ENCODE data around the gene MARCHF5. TPM values are rescaled to one million over a fixed set of nuclear protein-coding genes. Genes with fewer than 3 reads are reported as not detected.

Gene MARCHF5
- total and polyA plus RNA-seq, 2 donors (not counting 1 experiment from before 2014, with no cell fraction given), result 7.2 to 25.9 TPM

DNA sequence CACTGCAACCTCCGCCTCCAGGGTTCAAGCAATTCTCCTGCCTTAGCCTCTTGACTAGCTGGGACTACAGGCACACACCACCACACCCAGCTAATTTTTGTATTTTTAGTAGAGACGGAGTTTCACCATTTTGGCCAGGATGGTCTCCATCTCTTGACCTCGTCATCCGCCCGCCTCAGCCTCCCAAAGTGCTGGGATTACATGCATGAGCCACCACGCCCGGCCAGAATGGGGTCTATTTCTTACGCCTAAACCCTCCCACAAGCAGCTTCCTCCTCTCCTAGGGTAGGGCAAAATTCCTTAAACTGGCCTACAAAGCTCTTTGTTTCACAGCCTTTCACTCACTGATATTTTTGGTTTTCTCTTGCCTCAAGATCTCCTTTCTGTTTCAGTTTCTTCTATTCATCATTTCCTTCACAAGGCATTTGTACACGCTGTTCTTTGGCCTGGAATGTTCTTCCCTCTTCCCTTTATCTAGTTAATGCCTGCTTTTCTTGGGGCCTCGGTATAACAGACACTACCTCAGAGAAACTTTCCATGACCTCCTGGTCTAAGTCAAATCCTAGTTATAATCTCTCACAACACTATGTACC lies 6.8 kb upstream of the MARCHF5 start:
- Mint-ChIP-seq H3K27ac (peak overlapping the region; percentile 2), H3K27me3 (no peaks in the 10 kb centered on the region), H3K9me3 (ENCODE audit: insufficient read depth) (no peaks in the 10 kb centered on the region), H3K4me3 (peak overlapping the region; percentile 9), H3K4me1 (peaks cover 13% of the 10 kb centered on the region)
- no peak for ATAC-seq (ENCODE audit: low read depth)
- Histone ChIP-seq H3K9me3 (ENCODE audit: control extremely low read depth in 1 of 3, control insufficient read depth in 2 of 3, insufficient read depth in 1 of 3, low read length in 2 of 3) (no peaks in the 10 kb centered on the region), H3K4me1 (ENCODE audit: control insufficient read depth in 2 of 2, insufficient read depth in 2 of 2, low read length in 2 of 2) (peaks cover 5 to 12% of the 10 kb centered on the region in 2 donors), H3K27me3 (replicated peaks in 1 of 4; ENCODE audit: control extremely low read depth in 1 of 4, control insufficient read depth in 3 of 4, insufficient read depth in 4 of 4, low read length in 3 of 4) (no peaks in the 10 kb centered on the region), H4K20me1 (ENCODE audit: control insufficient read depth, insufficient read depth, low read length, poor library complexity, severe bottlenecking) (no peaks in the 10 kb centered on the region), H3K36me3 (replicated peaks in 1 of 2; ENCODE audit: control extremely low read depth in 1 of 2, control insufficient read depth in 1 of 2, extremely low read depth in 1 of 2, insufficient read depth in 2 of 2, low read length in 1 of 2) (no peaks in the 10 kb centered on the region), H2AFZ (ENCODE audit: insufficient read depth, low read depth, low read length, poor library complexity, severe bottlenecking) (peak overlapping the region; percentile 67), H3K4me2 (replicated peaks; ENCODE audit: low read depth, low read length, poor library complexity, severe bottlenecking) (peak overlapping the region; percentile 57), H3K27ac (ENCODE audit: low read length in 2 of 2) (peak overlapping the region; percentile 22 to 38), H3K4me3 (ENCODE audit: control extremely low read depth in 1 of 5, extremely low read depth in 1 of 5, insufficient read depth in 1 of 5, low read depth in 2 of 5, low read length in 4 of 5) (peak overlapping the region in 2 of 5 experiments; percentile 6 to 36), H3K79me2 (ENCODE audit: control insufficient read depth, insufficient read depth, low read length) (peaks cover 58% of the 10 kb centered on the region), H3K9ac (ENCODE audit: low read length) (no peak overlapping the region)
- 63% methylated on average over 7 of the region's 10 CpGs for WGBS (ENCODE audit: insufficient coverage)
- CTCF ChIA-PET, result no interaction called here
- intact Hi-C loops (cut with micrococcal nuclease), result no loop called here
- peak; percentile 33 for DNase-seq
- POLR2A ChIA-PET, result no interaction called here
- no peak for TF ChIP-seq EZH2 (IDR thresholded peaks at IDR 0.05; ENCODE audit: borderline replicate concordance, insufficient read depth, low read depth, low read length, poor library complexity, severe bottlenecking)

DNA sequence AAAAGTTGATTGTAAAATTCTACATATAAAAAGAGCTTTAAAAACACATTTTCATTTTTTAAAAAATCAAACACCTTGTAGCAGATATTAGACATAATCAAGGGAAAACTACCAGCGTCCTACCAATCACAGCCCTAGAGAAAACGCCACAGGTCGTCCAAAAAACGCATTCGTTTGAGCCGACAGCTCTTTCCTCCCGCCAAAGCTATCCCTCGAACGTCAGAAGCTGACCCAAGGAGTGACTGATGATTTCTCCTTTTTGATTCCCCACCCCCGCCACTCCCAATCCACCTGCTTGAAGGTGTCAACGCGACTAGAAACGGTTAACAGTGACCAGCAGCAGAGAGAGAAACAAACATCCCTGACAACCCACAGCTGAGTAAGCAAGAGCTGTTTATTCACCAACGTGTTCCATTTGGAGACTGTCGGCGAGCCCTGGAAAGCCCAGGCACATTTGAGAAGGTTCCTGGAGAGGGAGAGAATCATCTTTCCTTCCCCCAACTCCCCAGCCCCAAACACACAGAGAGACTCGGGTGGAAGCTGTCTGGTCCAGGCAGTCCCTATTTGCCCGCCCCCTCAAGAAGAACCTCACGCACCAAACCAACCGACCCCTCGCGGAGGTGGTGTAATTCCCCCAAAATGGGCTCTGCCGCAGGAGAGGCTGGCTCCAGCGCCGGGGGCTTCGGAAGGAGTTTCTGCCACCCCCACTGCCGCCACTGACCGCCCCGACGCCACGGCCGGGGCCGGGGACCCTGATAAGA lies 711 bp upstream of the MARCHF5 start:
- H4K20me1 ChIP-seq (ENCODE audit: control insufficient read depth, insufficient read depth, low read length, poor library complexity, severe bottlenecking), result peaks cover 6% of the 10 kb centered on the region
- H3K9me3 ChIP-seq (ENCODE audit: control extremely low read depth in 1 of 3, control insufficient read depth in 2 of 3, insufficient read depth in 1 of 3, low read length in 2 of 3), result no peaks in the 10 kb centered on the region
- H3K4me2 ChIP-seq (replicated peaks; ENCODE audit: low read depth, low read length, poor library complexity, severe bottlenecking), result peak overlapping the region; percentile 98
- peaks cover 9 to 19% of the 10 kb centered on the region in 2 donors for H3K4me1 ChIP-seq (ENCODE audit: control insufficient read depth in 2 of 2, insufficient read depth in 2 of 2, low read length in 2 of 2)
- Mint-ChIP-seq H3K4me3 (peak overlapping the region; percentile 95), H3K27me3 (no peaks in the 10 kb centered on the region), H3K27ac (peak overlapping the region; percentile 91), H3K9me3 (ENCODE audit: insufficient read depth) (no peaks in the 10 kb centered on the region), H3K4me1 (peaks cover 31% of the 10 kb centered on the region)
- H3K4me3 ChIP-seq (ENCODE audit: control extremely low read depth in 1 of 5, extremely low read depth in 1 of 5, insufficient read depth in 1 of 5, low read depth in 2 of 5, low read length in 4 of 5), result peak overlapping the region; percentile 57 to 99 (median 85)
- ChIA-PET CTCF (interaction anchor here (0.5 to 3.4 kb wide), 18 partner anchors 8 to 903 kb away, joined by 3 to 41 read pairs (median 4); partner anchors contain the start of genes BTAF1 and IDE), POLR2A (interaction anchor here (0.7 to 1.9 kb wide), 5 partner anchors 51 to 339 kb away, joined by 3 to 7 read pairs (median 4); partner anchors contain the start of gene IDE)
- intact Hi-C loops (cut with micrococcal nuclease), result loop anchor here (1.0 to 10.0 kb wide), 6 partner anchors 47 to 1412 kb away; partner anchors contain the start of genes CEP55, EXOC6, FRA10AC1 and IDE
- WGBS (ENCODE audit: insufficient coverage), result under 1% methylated on average over 29 of the region's 33 CpGs
- ATAC-seq (ENCODE audit: low read depth) (peak; percentile 16), DNase-seq (no peak)
- no peak for TF ChIP-seq EZH2 (IDR thresholded peaks at IDR 0.05; ENCODE audit: borderline replicate concordance, insufficient read depth, low read depth, low read length, poor library complexity, severe bottlenecking)
- TF ChIP-seq, protein P1, sequence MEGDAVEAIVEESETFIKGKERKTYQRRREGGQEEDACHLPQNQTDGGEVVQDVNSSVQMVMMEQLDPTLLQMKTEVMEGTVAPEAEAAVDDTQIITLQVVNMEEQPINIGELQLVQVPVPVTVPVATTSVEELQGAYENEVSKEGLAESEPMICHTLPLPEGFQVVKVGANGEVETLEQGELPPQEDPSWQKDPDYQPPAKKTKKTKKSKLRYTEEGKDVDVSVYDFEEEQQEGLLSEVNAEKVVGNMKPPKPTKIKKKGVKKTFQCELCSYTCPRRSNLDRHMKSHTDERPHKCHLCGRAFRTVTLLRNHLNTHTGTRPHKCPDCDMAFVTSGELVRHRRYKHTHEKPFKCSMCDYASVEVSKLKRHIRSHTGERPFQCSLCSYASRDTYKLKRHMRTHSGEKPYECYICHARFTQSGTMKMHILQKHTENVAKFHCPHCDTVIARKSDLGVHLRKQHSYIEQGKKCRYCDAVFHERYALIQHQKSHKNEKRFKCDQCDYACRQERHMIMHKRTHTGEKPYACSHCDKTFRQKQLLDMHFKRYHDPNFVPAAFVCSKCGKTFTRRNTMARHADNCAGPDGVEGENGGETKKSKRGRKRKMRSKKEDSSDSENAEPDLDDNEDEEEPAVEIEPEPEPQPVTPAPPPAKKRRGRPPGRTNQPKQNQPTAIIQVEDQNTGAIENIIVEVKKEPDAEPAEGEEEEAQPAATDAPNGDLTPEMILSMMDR (IDR thresholded peaks at IDR 0.05), result no peak
- H3K79me2 ChIP-seq (ENCODE audit: control insufficient read depth, insufficient read depth, low read length), result peaks cover 75% of the 10 kb centered on the region
- H3K27me3 ChIP-seq (replicated peaks in 1 of 4; ENCODE audit: control extremely low read depth in 1 of 4, control insufficient read depth in 3 of 4, insufficient read depth in 4 of 4, low read length in 3 of 4), result no peaks in the 10 kb centered on the region
- H3K9ac ChIP-seq (ENCODE audit: low read length), result peak overlapping the region; percentile 99
- peaks cover 3% of the 10 kb centered on the region in 2 experiments for H3K36me3 ChIP-seq (replicated peaks in 1 of 2; ENCODE audit: control extremely low read depth in 1 of 2, control insufficient read depth in 1 of 2, extremely low read depth in 1 of 2, insufficient read depth in 2 of 2, low read length in 1 of 2)
- peak overlapping the region; percentile 62 to 88 for H3K27ac ChIP-seq (ENCODE audit: low read length in 2 of 2)
- peak overlapping the region; percentile 100 for H2AFZ ChIP-seq (ENCODE audit: insufficient read depth, low read depth, low read length, poor library complexity, severe bottlenecking)
